Uterus (tissue), 4 donors: ENCODE data around the gene MLNR. TPM values are rescaled to one million over a fixed set of nuclear protein-coding genes. Genes with fewer than 3 reads are reported as not detected.

ENCODE experiments used
- DNase-seq, 2 donors: peaks; one replicate each; pipeline ENCODE4 v3.0.0-alpha.2; 2019 to 2020
- H3K27ac ChIP-seq, 2 donors: fragments of 200-600 bp; sonication (generic); 1 replicate in 1 of 2; 2 replicates in 1 of 2; pipeline ENCODE4 v1.5.1; 2016 to 2018
- H3K27me3 ChIP-seq, 2 donors: fragments of 200-600 bp; sonication (generic); one replicate each; pipeline ENCODE4 v1.5.1; 2018 to 2019; ENCODE audit warnings: control low read depth in 1 of 2
- H3K36me3 ChIP-seq, 2 donors: fragments of 200-600 bp; sonication (generic); one replicate each; pipeline ENCODE4 v1.5.1; 2019; ENCODE audit warnings: control low read depth in 1 of 2
- H3K4me1 ChIP-seq, 2 donors: fragments of 200-600 bp; sonication (generic); one replicate each; pipeline ENCODE4 v1.5.1; 2018 to 2019; ENCODE audit warnings: control low read depth in 1 of 2
- H3K4me3 ChIP-seq, 2 donors: fragments of 200-600 bp; sonication (generic); 1 replicate in 1 of 2; 2 replicates in 1 of 2; pipeline ENCODE4 v1.5.1; 2018 to 2019; ENCODE audit warnings: mild to moderate bottlenecking in 1 of 2
- H3K9me3 ChIP-seq, 2 donors: fragments of 200-600 bp; sonication (generic); one replicate each; pipeline ENCODE4 v1.5.1; 2019; ENCODE audit warnings: control low read depth in 1 of 2
- CTCF ChIP-seq, 4 experiments: fragments of 200-600 bp in 2 of 4; fragments of 450-650 bp in 2 of 4; sonication (generic) in 2 of 4; IDR thresholded peaks; one replicate each; pipeline ENCODE4 v1.5.1; 2016 to 2019; ENCODE audit warnings: antibody characterized with exemption in 4 of 4, mild to moderate bottlenecking in 2 of 4, moderate library complexity in 1 of 4
- POLR2A ChIP-seq, 2 donors: fragments of 450-650 bp; IDR thresholded peaks; one replicate each; pipeline ENCODE4 v1.6.1; 2016; ENCODE audit warnings: antibody characterized with exemption in 2 of 2, mild to moderate bottlenecking in 1 of 2, moderate library complexity in 1 of 2
- intact Hi-C: fragments of 100-400 bp; cut with DNase I; formaldehyde crosslinking; loops from one replicate; pipeline ENCODE4 v1.15.1; 2023; ENCODE audit warnings: low total_unique reads
- total RNA-seq, 4 donors: library from RNA; depleted of rRNA in 3 of 4; stranded (reverse); fragments of >200 nt in 3 of 4; gene quantifications; one replicate each; pipeline versions ENCODE4 v1.1.0 to v1.2.4, GENCODE V29; 2014 to 2023
- donor health status: DM: yes; HTN: yes; CAD: no.

Gene MLNR
- total RNA-seq, 4 donors from 2014 or later, result not detected

GRCh38 chr13:49185264-49185663 lies 34.9 kb upstream of the MLNR start:
- Histone ChIP-seq H3K9me3 (no peaks in the 10 kb centered on the region), H3K27me3 (no peaks in the 10 kb centered on the region), H3K4me3 (no peak overlapping the region), H3K27ac (no peak overlapping the region), H3K36me3 (no peaks in the 10 kb centered on the region), H3K4me1 (no peaks in the 10 kb centered on the region)
- no peak for DNase-seq
- no peak for TF ChIP-seq CTCF (IDR thresholded peaks at IDR 0.05)
- TF ChIP-seq POLR2A (IDR thresholded peaks at IDR 0.05), result no peak
- intact Hi-C loops, result no loop called here

- no peak for TF ChIP-seq CTCF (IDR thresholded peaks at IDR 0.05)
- no peak for TF ChIP-seq POLR2A (IDR thresholded peaks at IDR 0.05)
- H3K36me3 ChIP-seq, result no peaks in the 10 kb centered on the region
Measured at GRCh38 chr13:49190901-49191300, 29.2 kb upstream of the MLNR start.

GRCh38 chr13:49206641-49207040 lies 13.5 kb upstream of the MLNR start:
- Histone ChIP-seq H3K27ac (no peak overlapping the region), H3K9me3 (no peaks in the 10 kb centered on the region), H3K4me1 (no peaks in the 10 kb centered on the region), H3K36me3 (no peaks in the 10 kb centered on the region), H3K27me3 (no peaks in the 10 kb centered on the region), H3K4me3 (no peak overlapping the region)
- intact Hi-C loops, result no loop called here
- no peak for DNase-seq
- TF ChIP-seq CTCF (IDR thresholded peaks at IDR 0.05) (no peak), POLR2A (IDR thresholded peaks at IDR 0.05) (no peak)

More at GRCh38 chr13:49190901-49191300, 29.2 kb upstream of the MLNR start:
- no peaks in the 10 kb centered on the region for H3K27me3 ChIP-seq
- no peaks in the 10 kb centered on the region for H3K9me3 ChIP-seq
- H3K4me3 ChIP-seq, result no peak overlapping the region
- H3K27ac ChIP-seq, result no peak overlapping the region
- intact Hi-C loops, result no loop called here
- DNase-seq, result no peak
- no peaks in the 10 kb centered on the region for H3K4me1 ChIP-seq

- Histone ChIP-seq H3K4me3 (no peak overlapping the region), H3K27ac (no peak overlapping the region), H3K9me3 (no peaks in the 10 kb centered on the region), H3K4me1 (no peaks in the 10 kb centered on the region), H3K27me3 (no peaks in the 10 kb centered on the region), H3K36me3 (no peaks in the 10 kb centered on the region)
- no peak for DNase-seq
- no peak for TF ChIP-seq CTCF (IDR thresholded peaks at IDR 0.05)
- no peak for TF ChIP-seq POLR2A (IDR thresholded peaks at IDR 0.05)
- intact Hi-C loops, result no loop called here
Measured at GRCh38 chr13:49208619-49209018, 11.5 kb upstream of the MLNR start.

GRCh38 chr13:49210114-49210513 lies 10.0 kb upstream of the MLNR start:
- DNase-seq, result no peak
- Histone ChIP-seq H3K9me3 (no peaks in the 10 kb centered on the region), H3K27me3 (no peaks in the 10 kb centered on the region), H3K4me3 (no peak overlapping the region), H3K27ac (no peak overlapping the region), H3K4me1 (no peaks in the 10 kb centered on the region), H3K36me3 (no peaks in the 10 kb centered on the region)
- intact Hi-C loops, result no loop called here
- no peak for TF ChIP-seq CTCF (IDR thresholded peaks at IDR 0.05)
- no peak for TF ChIP-seq POLR2A (IDR thresholded peaks at IDR 0.05)
